Parathyroid adenoma (tissue), 2 donors: ENCODE measurements around the gene PPP1R15B.

Source experiments
- H2AFZ ChIP-seq: fragments of 300-600 bp; sonication (generic); one replicate; pipeline ENCODE4 v1.7.0; 2017; ENCODE audit warnings: antibody characterized with exemption, mild to moderate bottlenecking
- H3K27ac ChIP-seq: fragments of 300-600 bp; sonication (generic); one replicate; pipeline ENCODE4 v1.7.0; 2017
- H3K27me3 ChIP-seq: fragments of 300-600 bp; sonication (generic); one replicate; pipeline ENCODE4 v1.7.0; 2017; ENCODE audit warnings: low read length; ENCODE audit not compliant: control insufficient read depth, insufficient read depth
- H3K36me3 ChIP-seq: fragments of 300-600 bp; sonication (generic); one replicate; pipeline ENCODE4 v1.7.0; 2017; ENCODE audit warnings: low read length; ENCODE audit not compliant: control insufficient read depth, insufficient read depth
- H3K4me1 ChIP-seq: fragments of 300-600 bp; sonication (generic); one replicate; pipeline ENCODE4 v1.7.0; 2017; ENCODE audit warnings: control low read depth
- H3K4me2 ChIP-seq: fragments of 300-600 bp; sonication (generic); one replicate; pipeline ENCODE4 v1.7.0; 2017; ENCODE audit warnings: low read length
- H3K4me3 ChIP-seq: fragments of 300-600 bp; sonication (generic); one replicate; pipeline ENCODE4 v1.7.0; 2017; ENCODE audit warnings: low read depth, low read length
- H3K79me2 ChIP-seq: fragments of 300-600 bp; sonication (generic); one replicate; pipeline ENCODE4 v1.7.0; 2017; ENCODE audit warnings: control low read depth
- H3K9ac ChIP-seq: fragments of 300-600 bp; sonication (generic); one replicate; pipeline ENCODE4 v1.7.0; 2017; ENCODE audit warnings: mild to moderate bottlenecking
- H3K9me3 ChIP-seq: fragments of 300-600 bp; sonication (generic); one replicate; pipeline ENCODE4 v1.7.0; 2017; ENCODE audit warnings: low read length; ENCODE audit not compliant: control insufficient read depth
- CTCF ChIP-seq: fragments of 300-600 bp; sonication (generic); IDR thresholded peaks from one replicate; pipeline ENCODE4 v1.7.0; 2017; ENCODE audit warnings: antibody characterized with exemption, mild to moderate bottlenecking
- donor health status: primary hyperparathyroidism.

PPP1R15B gene

DNA sequence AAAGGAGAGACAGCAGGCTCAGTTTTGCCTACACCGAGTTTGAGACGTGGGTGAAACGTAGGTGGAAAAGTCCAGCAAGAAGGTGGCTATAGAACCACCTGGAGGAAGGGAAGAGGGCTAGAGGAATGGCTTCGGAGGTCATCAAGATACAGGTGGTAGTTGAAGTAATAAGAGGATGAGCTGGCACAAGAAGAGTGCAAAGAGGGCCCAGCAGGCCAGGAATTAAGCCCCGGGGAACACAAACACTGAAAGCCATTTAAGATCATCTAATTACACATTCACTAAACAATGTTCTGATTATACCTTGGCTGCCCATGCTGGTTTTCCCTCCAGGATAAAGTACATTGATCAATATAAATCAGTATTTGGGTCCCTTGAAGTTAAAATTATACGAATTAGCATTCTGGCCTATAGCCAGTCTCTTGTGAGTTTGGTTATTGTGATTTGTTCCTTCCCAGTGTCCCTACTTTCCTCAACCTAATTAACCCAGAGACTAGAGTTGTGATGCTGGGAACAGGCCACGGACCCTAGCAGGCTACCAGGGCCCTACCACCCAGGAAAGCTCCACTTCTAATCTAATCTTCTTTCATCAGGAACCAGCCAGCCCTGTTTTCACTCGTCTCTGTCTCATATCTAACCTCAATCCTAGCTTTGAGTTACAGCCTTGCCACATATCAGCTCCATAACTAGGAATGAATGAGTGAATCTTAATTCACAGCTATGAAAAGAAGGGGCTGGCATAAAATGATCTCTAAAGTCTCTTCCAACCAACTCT is 26.4 kb upstream of the PPP1R15B start:
- H3K9ac ChIP-seq: no peak overlapping the region
- no peak overlapping the region for H3K27ac ChIP-seq
- H3K4me1 ChIP-seq: peaks cover 2% of the 10 kb centered on the region
- H3K9me3 ChIP-seq: no peaks in the 10 kb centered on the region
- no peaks in the 10 kb centered on the region for H3K36me3 ChIP-seq
- no peak overlapping the region for H3K4me2 ChIP-seq
- no peak for TF ChIP-seq CTCF
- H3K4me3 ChIP-seq: no peak overlapping the region
- H2AFZ ChIP-seq: no peak overlapping the region
- no peaks in the 10 kb centered on the region for H3K79me2 ChIP-seq
- H3K27me3 ChIP-seq: no peaks in the 10 kb centered on the region

- no peaks in the 10 kb centered on the region for H3K9me3 ChIP-seq
- no peaks in the 10 kb centered on the region for H3K27me3 ChIP-seq
- no peak overlapping the region for H3K4me2 ChIP-seq
- H2AFZ ChIP-seq: no peak overlapping the region
- no peak overlapping the region for H3K27ac ChIP-seq
- H3K9ac ChIP-seq: no peak overlapping the region
- H3K4me1 ChIP-seq: peaks cover 2% of the 10 kb centered on the region
- H3K4me3 ChIP-seq: no peak overlapping the region
- H3K36me3 ChIP-seq: no peaks in the 10 kb centered on the region
- no peak for TF ChIP-seq CTCF
- H3K79me2 ChIP-seq: no peaks in the 10 kb centered on the region
Measured at GRCh38 chr1:204435872-204436271, 24.3 kb upstream of the PPP1R15B start.

GRCh38 chr1:204435381-204435831 is 23.8 kb upstream of the PPP1R15B start:
- no peak overlapping the region for H3K27ac ChIP-seq
- H3K79me2 ChIP-seq: no peaks in the 10 kb centered on the region
- peaks cover 2% of the 10 kb centered on the region for H3K4me1 ChIP-seq
- H3K36me3 ChIP-seq: no peaks in the 10 kb centered on the region
- H3K4me3 ChIP-seq: no peak overlapping the region
- TF ChIP-seq CTCF: no peak
- H3K4me2 ChIP-seq: no peak overlapping the region
- H3K9ac ChIP-seq: no peak overlapping the region
- no peaks in the 10 kb centered on the region for H3K9me3 ChIP-seq
- H2AFZ ChIP-seq: no peak overlapping the region
- no peaks in the 10 kb centered on the region for H3K27me3 ChIP-seq

- Histone ChIP-seq H3K79me2 (no peaks in the 10 kb centered on the region), H3K9me3 (no peaks in the 10 kb centered on the region), H3K36me3 (no peaks in the 10 kb centered on the region), H3K4me1 (no peaks in the 10 kb centered on the region), H3K27me3 (no peaks in the 10 kb centered on the region), H2AFZ (no peak overlapping the region), H3K4me3 (no peak overlapping the region), H3K4me2 (no peak overlapping the region), H3K9ac (no peak overlapping the region), H3K27ac (no peak overlapping the region)
- TF ChIP-seq CTCF: no peak
Measured at GRCh38 chr1:204434116-204434755, 22.6 kb upstream of the PPP1R15B start.
